GM21381 (cell line): ENCODE data around the gene PLXDC2.

Experiments
- ATAC-seq: cut with Tn5 transposase; IDR thresholded peaks from one replicate; pipeline ENCODE4 v1.9.1; 2021; ENCODE audit warnings: mild to moderate bottlenecking, moderate library complexity; ENCODE audit not compliant: unreplicated experiment

Gene PLXDC2

DNA sequence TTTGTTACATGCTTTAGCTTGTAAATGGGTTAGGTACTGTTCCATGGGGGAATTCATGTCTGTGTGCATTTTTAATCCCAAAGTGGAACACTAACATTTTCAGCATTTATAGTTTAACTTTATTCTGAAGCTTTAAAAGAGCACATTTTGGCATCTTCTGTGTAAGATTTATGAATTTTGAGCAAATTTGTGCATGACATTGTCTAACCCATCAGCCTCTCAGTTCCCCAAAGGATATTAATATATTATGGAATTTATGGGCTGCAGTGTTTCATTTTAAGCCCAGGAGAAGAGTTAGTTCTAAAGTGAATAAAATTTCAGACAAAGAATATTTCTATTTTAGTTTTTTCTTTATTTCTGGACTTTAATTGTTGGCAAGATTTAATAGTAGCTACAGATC, 421.4 kb downstream of the PLXDC2 start:
- ATAC-seq: no peak

- ATAC-seq: no peak
Measured at GRCh38 chr10:20240643-20241042, 424.4 kb downstream of the PLXDC2 start.

DNA sequence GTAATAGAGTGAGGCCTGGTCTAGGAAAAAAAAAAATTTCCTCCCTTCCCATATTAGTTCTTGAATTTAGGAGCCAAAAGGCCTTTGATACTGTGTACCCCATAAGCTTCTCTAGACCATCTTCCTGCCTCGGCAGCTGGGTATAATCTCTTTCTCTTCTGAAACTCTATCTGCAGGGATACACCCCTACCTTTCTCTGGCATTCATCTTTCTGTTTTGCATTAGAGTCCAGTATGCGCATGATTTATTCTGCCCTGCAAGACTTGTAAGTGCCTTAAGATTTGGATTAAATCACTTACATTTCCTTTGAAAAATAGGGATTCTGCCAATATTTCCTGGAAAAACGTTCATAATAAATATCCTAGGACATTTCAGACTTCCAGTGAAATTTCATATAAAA, 431.2 kb downstream of the PLXDC2 start:
- ATAC-seq: no peak

- ATAC-seq: no peak
Measured at GRCh38 chr10:20247891-20248708, 431.9 kb downstream of the PLXDC2 start.

DNA sequence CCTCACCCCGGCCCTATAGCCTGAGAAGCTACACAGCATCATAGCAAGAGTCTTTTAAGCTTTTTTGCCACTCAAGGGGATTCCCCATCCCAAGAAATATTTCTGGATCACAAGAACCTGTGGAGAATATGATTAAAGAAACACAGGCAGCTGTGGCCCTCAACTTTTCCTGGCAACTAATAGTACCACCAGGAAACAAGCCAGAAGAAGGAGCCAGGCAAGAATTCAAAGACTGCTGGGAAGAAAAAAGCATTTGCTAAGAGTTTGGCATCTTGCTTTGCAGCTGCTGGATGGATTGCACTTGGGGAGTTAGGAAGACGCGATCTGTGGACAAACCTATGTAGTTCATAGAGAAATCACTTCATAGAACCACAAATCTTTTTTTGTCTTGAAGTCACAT, 437.8 kb downstream of the PLXDC2 start:
- ATAC-seq: no peak

GRCh38 chr10:20254497-20254896, 438.3 kb downstream of the PLXDC2 start:
- ATAC-seq: no peak

GRCh38 chr10:20256969-20257368, 440.7 kb downstream of the PLXDC2 start:
- no peak for ATAC-seq

- ATAC-seq: no peak
Measured at GRCh38 chr10:20257422-20257821, 441.2 kb downstream of the PLXDC2 start.

- no peak for ATAC-seq
Measured at GRCh38 chr10:20265146-20265545, 448.9 kb downstream of the PLXDC2 start.

DNA sequence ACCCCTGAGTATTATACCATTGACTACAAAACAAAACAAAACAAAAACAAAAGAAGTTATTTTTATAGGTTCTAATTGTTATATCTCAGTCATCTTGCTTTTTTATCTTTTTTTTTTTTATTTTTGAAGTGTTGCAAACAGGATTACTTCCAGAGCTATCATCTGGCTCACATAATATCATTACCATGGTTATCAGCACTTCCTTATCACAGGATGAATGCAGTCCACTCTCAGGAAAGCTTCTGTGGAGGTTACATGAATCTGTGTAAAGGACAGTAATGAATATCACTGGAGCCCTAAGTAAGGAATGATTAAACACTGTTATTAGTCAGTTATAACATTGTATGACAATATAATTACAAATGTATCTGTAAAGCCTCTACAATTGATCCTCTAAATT, 451.5 kb downstream of the PLXDC2 start:
- no peak for ATAC-seq

- no peak for ATAC-seq
Measured at GRCh38 chr10:20271490-20271889, 455.3 kb downstream of the PLXDC2 start.

DNA sequence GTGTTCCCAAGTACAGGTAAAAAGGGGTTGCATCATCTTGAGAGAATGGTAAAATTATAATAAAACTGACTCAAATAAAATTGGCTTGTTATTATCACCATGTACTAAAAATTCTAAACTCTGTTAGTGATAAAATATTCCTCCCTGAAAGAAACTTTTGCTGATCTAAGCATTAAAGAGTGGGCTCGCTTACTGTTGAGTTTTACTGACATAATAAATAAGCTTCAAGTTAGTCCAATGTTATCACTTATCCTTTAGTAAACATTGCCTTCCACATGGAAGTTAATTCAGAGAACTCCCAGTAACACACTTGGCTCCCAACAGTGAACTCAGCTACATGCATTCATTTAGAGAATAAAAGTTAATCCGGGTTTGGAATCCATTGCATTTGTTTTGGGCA, 456.4 kb downstream of the PLXDC2 start:
- ATAC-seq: no peak

DNA sequence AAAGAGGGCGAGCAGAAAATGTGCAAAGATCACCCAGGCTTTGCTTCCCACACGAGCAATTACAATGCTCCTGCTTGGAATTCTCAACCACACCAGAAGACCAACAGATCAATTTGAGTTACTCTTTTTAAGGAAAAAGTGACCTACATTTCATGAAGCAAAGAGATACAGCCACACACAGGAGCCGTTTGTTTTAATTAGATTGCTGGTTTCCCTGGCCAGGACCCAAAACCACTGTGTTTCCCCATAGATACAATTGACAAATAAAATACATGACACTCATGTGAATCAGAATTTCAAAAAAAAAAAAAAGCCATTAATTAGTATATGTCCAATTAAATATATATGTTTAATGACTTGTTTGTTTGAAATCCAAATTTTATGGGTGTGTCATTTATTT, 458.3 kb downstream of the PLXDC2 start:
- ATAC-seq: no peak

GRCh38 chr10:20276127-20276979, 460.1 kb downstream of the PLXDC2 start:
- ATAC-seq: no peak

DNA sequence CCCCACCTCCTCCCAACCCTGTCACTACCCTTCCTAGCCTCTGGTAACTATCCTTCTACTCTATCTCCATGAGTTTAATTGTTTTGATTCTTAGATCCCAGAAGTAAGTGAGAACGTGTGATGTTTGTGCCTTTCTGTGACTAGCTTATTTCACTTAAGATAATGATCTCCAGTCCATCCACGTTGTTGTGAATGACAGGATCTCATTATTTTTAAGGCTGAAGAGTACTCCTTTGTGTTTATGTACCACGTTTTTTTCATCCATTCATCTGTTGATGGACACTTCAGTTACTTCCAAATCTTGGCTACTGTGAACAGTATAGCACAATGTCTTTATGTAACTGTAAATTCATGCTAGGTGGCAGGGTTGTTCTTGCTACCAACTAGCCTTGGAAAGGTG, 461.6 kb downstream of the PLXDC2 start:
- no peak for ATAC-seq

- ATAC-seq: no peak
Measured at GRCh38 chr10:20281579-20281978, 465.3 kb downstream of the PLXDC2 start.

DNA sequence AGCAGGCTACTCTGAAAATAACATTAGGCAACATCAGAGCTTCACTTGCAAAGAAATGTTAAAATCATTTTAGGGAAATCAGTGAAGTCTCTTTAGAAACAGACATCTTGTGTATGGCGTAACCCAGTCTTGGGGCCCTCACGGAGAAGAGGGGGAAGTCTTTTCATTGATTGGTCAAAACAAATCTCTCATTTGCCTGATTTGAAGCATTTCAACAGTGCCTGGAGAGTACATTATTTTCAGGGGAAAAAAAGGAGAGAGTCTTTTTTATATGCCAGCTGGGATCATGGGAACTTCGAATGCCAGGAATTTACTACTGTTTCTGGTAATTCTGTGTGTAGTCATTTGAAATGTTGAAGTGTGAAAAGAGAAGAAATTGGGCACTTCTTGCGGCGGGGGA, 471.4 kb downstream of the PLXDC2 start:
- ATAC-seq: no peak

GRCh38 chr10:20288060-20288459, 471.8 kb downstream of the PLXDC2 start:
- ATAC-seq: no peak

GRCh38 chr10:20289070-20289828, 473.0 kb downstream of the PLXDC2 start:
- no peak for ATAC-seq

GRCh38 chr10:20298417-20298816, 482.2 kb downstream of the PLXDC2 start:
- ATAC-seq: no peak

DNA sequence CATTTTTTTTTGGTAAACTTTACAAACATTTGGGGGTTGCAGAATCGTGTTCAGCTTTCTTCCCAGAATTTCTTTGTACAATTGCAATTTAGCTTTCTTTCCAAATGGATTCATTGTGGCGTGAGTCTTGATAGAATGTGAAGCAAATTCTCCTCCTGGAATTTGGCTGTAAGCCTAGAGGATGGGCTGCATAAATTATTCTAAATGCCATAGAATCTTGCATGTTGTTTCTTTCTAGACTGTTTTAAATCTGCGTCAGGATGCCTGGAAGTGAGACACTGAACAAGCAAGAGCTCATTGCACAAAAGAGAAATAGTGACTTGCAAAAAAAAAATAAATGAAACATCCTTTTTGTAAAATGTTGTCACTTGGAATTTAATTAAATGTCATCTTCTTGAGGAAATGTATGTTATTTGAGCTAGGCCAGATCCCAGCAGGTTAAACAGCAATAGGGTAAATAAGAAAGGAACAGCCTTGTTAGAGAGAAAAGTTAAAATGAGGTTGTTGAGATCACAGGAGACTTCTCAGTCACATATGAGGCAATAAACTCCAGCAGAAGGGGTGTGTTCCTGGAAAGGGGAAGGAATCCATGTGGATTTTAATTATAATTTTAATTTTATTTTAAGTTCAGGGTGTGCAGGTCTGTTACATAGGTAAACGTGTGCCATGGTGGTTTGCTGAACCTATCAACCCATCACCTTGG, 483.0 kb downstream of the PLXDC2 start:
- ATAC-seq: no peak
